Naive thymus-derived CD4-positive, alpha-beta T cell (primary cell): ENCODE data around the gene LBR. TPM values are rescaled to one million over a fixed set of nuclear protein-coding genes. Genes with fewer than 3 reads are reported as not detected.

Source experiments
- ATAC-seq: fragments of 150-1000 bp; cut with Tn5 transposase; 2 replicates; pipeline ENCODE4 v1.10.0; 2021; ENCODE audit warnings: mild to moderate bottlenecking, moderate library complexity
- CTCF ChIA-PET: fragments of 350-600 bp; sonication (Branson Sonifier 250); formaldehyde crosslinking; loops from one replicate; lab custom pipeline; 2021; ENCODE audit warnings: antibody characterized with exemption; lab: Charles Lee
- POLR2A ChIA-PET: fragments of 350-600 bp; sonication (Branson Sonifier 250); formaldehyde crosslinking; loops from one replicate; lab custom pipeline; 2021; ENCODE audit warnings: antibody characterized with exemption, inconsistent platforms; lab: Charles Lee
- DNase-seq, 9 donors: peaks; one replicate each; pipeline versions ENCODE4 v3.0.0 to v3.0.0-alpha.2; 2020 to 2022; ENCODE audit warnings: mixed read lengths in 1 of 9
- H3K27ac ChIP-seq: one replicate; pipeline ENCODE4 v1.7.0; 2013; ENCODE audit warnings: mild to moderate bottlenecking, low read depth, low read length, moderate library complexity
- H3K27me3 ChIP-seq, 2 donors: one replicate each; pipeline ENCODE4 v1.7.0; 2013; ENCODE audit warnings: low read length in 2 of 2, mild to moderate bottlenecking in 2 of 2, moderate library complexity in 2 of 2; ENCODE audit not compliant: control insufficient read depth in 2 of 2, insufficient read depth in 2 of 2
- H3K36me3 ChIP-seq, 3 experiments: 1 replicate in 2 of 3; 2 replicates in 1 of 3; pipeline ENCODE4 v1.7.0; 2013; ENCODE audit warnings: low read length in 3 of 3, mild to moderate bottlenecking in 3 of 3, moderate library complexity in 1 of 3; ENCODE audit not compliant: insufficient read depth in 3 of 3, control insufficient read depth in 2 of 3
- H3K4me1 ChIP-seq, 2 donors: one replicate each; pipeline ENCODE4 v1.7.0; 2013; ENCODE audit warnings: low read length in 2 of 2, mild to moderate bottlenecking in 2 of 2, moderate library complexity in 1 of 2; ENCODE audit not compliant: control insufficient read depth in 2 of 2, insufficient read depth in 2 of 2
- H3K4me3 ChIP-seq: 2 replicates; pipeline ENCODE4 v1.7.0; 2013; ENCODE audit warnings: mild to moderate bottlenecking, low read length
- H3K9me3 ChIP-seq, 3 experiments: 1 replicate in 2 of 3; 2 replicates in 1 of 3; pipeline ENCODE4 v1.7.0; 2013; ENCODE audit warnings: low read length in 3 of 3; ENCODE audit not compliant: control insufficient read depth in 2 of 3
- H3K27ac Mint-ChIP-seq, 9 donors: one replicate each; pipeline ENCODE4 v1.8.0; 2020 to 2022; ENCODE audit warnings: mixed read lengths in 9 of 9, mild to moderate bottlenecking in 8 of 9, moderate library complexity in 5 of 9, inconsistent platforms in 2 of 9
- H3K27me3 Mint-ChIP-seq, 5 donors: one replicate each; pipeline ENCODE4 v1.8.0; 2021 to 2022; ENCODE audit warnings: mixed read lengths in 5 of 5, mild to moderate bottlenecking in 1 of 5
- H3K36me3 Mint-ChIP-seq, 5 donors: one replicate each; pipeline ENCODE4 v1.8.0; 2020 to 2022; ENCODE audit warnings: mixed read lengths in 5 of 5, mild to moderate bottlenecking in 3 of 5, inconsistent platforms in 1 of 5
- H3K4me1 Mint-ChIP-seq, 7 donors: one replicate each; pipeline ENCODE4 v1.8.0; 2020 to 2022; ENCODE audit warnings: mixed read lengths in 7 of 7, mild to moderate bottlenecking in 3 of 7, inconsistent platforms in 1 of 7
- H3K4me3 Mint-ChIP-seq, 10 donors: one replicate each; pipeline ENCODE4 v1.8.0; 2020 to 2022; ENCODE audit warnings: mild to moderate bottlenecking in 10 of 10, mixed read lengths in 10 of 10, moderate library complexity in 6 of 10, inconsistent platforms in 2 of 10
- H3K9me3 Mint-ChIP-seq, 11 donors: one replicate each; pipeline ENCODE4 v1.8.0; 2020 to 2022; ENCODE audit warnings: mixed read lengths in 11 of 11, mild to moderate bottlenecking in 4 of 11, inconsistent platforms in 1 of 11, moderate library complexity in 1 of 11
- intact Hi-C, 2 donors: fragments of 100-400 bp; cut with micrococcal nuclease; formaldehyde crosslinking; loops; one replicate each; pipeline ENCODE4 v1.15.1; 2023
- polyA plus RNA-seq, 2 donors: library from polyadenylated mRNA; unstranded; fragments of 300-500 nt; fragmentation: Illumina TruSeq; gene quantifications; one replicate each; pipeline ENCODE4 v1.2.3, GENCODE V29; 2021
- total RNA-seq, 6 experiments: library from RNA in 5 of 6; stranded (reverse) in 5 of 6; gene quantifications; 1 replicate in 5 of 6; 2 replicates in 1 of 6; pipeline ENCODE4 v1.2.3 and lab custom pipeline; 2021 to 2026

The LBR gene
- total and polyA plus RNA-seq, 7 experiments from 2014 or later: 104 to 220 (median 128) TPM

DNA sequence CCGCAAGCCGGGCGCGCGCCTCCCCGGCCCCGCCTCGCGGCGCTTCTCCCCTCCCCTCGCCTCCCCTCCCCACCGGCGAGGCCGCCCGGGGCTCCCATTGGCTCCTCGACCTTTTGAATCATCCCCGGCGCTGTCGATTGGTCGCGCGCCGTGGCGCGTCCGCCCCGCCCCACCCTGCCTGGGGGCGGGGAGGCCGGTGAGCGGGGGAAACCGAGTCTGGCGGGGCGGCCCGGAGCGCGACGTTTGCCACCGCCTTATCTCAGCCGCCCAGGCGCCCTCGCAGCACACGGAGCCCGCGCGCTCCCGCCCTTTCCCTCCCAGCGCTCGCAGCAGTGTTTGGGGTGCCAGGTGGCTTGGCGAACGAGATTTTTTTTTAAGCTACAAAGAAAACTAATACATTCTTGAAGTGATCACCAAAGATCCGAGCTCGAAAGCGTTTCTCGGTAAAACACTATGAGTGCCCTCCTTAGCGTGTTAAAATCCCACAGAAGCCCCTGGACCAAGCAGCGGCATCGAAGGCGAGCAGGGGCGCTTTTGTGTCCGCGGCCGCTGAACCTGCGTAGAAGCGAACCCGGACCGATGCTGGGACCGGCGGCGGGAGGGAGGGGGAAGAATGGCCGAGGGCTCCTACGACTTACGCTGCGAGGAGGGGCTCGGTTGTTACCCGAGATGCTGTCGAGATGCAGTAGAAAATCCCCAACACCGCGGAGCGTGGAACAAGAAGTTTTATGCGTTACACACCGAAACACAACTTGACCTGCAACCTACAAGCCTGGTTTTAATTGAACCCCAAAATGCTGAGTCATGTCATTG is 436 bp upstream of the LBR start:
- peaks cover 0 to 3% (median 0%) of the 10 kb centered on the region in 3 experiments for H3K36me3 ChIP-seq
- intact Hi-C loops: loop anchor here (1.0 to 10.0 kb wide), 19 partner anchors 17 to 1583 kb away; partner anchors contain the start of genes H3-3A (in 2 of the 2), SDE2 (in 2 of the 2), ACBD3 (in 1 of the 2) and DEGS1 (in 1 of the 2)
- Mint-ChIP-seq H3K4me1 (peaks cover 41 to 52% (median 46%) of the 10 kb centered on the region in 7 donors), H3K27me3 (no peaks in the 10 kb centered on the region), H3K36me3 (peaks cover 0 to 15% (median 0%) of the 10 kb centered on the region in 5 donors), H3K27ac (peak overlapping the region; percentile 71 to 97 (median 90)), H3K4me3 (peak overlapping the region; percentile 88 to 99 (median 91)), H3K9me3 (no peaks in the 10 kb centered on the region)
- CTCF ChIA-PET: interaction anchor here (0.6 to 2.2 kb wide), 4 partner anchors 13 to 879 kb away, joined by 3 to 8 read pairs (median 6); no protein-coding TSS in a partner anchor
- POLR2A ChIA-PET: interaction anchor here (0.6 to 11.0 kb wide), 21 partner anchors 10 to 996 kb away, joined by 3 to 236 read pairs (median 4); partner anchors contain the start of genes H3-3A, PYCR2, SDE2 and SRP9
- ATAC-seq (peak; percentile 95), DNase-seq (peak; percentile 81 to 94 (median 91))
- H3K27ac ChIP-seq: peak overlapping the region; percentile 78
- no peaks in the 10 kb centered on the region for H3K27me3 ChIP-seq
- peaks cover 31% of the 10 kb centered on the region in 2 donors for H3K4me1 ChIP-seq
- H3K9me3 ChIP-seq: no peaks in the 10 kb centered on the region
- H3K4me3 ChIP-seq: peak overlapping the region; percentile 71

DNA sequence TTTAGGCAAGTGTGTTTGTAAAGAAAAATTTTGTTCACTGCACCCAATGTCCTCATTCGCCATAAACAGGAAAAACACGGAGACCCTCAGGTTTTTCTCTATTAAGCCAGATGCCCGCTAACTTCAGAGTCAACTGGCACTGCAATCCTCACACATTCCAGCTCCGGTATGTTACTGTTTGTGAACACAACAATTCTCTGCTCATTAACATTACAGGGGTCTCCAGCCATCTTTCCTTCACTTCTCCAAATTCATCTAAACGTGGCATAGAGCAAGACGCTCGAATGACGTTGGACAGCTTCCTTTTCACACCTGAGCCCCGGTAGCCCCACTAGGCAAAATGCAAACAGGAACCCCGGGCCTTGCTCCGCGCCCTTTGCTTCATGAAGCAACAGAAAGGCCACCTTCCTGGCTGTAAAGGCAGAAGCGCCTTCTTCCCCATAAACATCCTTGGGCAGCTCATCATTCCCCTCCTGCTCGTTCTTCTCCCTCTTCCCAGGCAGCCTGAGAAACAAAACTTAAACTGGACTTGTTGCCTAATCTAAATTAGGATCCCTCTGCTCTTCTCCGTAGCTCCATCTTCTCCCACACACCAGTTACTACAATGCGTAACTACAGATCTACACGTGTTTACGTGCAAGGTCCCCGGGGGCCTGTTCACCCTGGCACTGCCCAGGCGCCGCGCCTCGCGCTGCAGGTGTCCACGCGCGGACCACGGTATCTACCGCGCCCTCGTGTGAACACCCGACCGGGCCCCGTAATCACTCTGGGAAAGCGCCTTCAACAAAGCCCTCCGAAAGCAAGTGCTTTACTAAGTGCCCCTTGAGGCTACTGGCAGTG is 1.2 kb downstream of the LBR start:
- CTCF ChIA-PET: interaction anchor here (2.2 kb wide), 2 partner anchors 14 to 18 kb away, joined by 8 to 13 read pairs; no protein-coding TSS in a partner anchor
- peak overlapping the region; percentile 78 for H3K27ac ChIP-seq
- peaks cover 31 to 32% of the 10 kb centered on the region in 2 donors for H3K4me1 ChIP-seq
- Mint-ChIP-seq H3K9me3 (no peaks in the 10 kb centered on the region), H3K27ac (peak overlapping the region; percentile 80 to 99 (median 92)), H3K27me3 (no peaks in the 10 kb centered on the region), H3K36me3 (peaks cover 0 to 14% (median 10%) of the 10 kb centered on the region in 5 donors), H3K4me1 (peaks cover 56 to 68% (median 62%) of the 10 kb centered on the region in 7 donors), H3K4me3 (peak overlapping the region; percentile 88 to 99 (median 94))
- H3K4me3 ChIP-seq: peak overlapping the region; percentile 71
- peaks cover 0 to 3% (median 1%) of the 10 kb centered on the region in 3 experiments for H3K36me3 ChIP-seq
- peak in 8 of 9 donors; percentile 19 to 48 (median 37) for DNase-seq
- H3K9me3 ChIP-seq: no peaks in the 10 kb centered on the region
- intact Hi-C loops: loop anchor here (2.0 to 10.0 kb wide), 11 partner anchors 109 to 1582 kb away; partner anchors contain the start of genes TMEM63A (in 2 of the 2), ACBD3 (in 1 of the 2), DEGS1 (in 1 of the 2) and TP53BP2 (in 1 of the 2)
- no peak for ATAC-seq
- POLR2A ChIA-PET: interaction anchor here (0.8 to 11.0 kb wide), 13 partner anchors 10 to 638 kb away, joined by 3 to 236 read pairs (median 5); partner anchors contain the start of genes H3-3A, SDE2 and SRP9
- no peaks in the 10 kb centered on the region for H3K27me3 ChIP-seq

DNA sequence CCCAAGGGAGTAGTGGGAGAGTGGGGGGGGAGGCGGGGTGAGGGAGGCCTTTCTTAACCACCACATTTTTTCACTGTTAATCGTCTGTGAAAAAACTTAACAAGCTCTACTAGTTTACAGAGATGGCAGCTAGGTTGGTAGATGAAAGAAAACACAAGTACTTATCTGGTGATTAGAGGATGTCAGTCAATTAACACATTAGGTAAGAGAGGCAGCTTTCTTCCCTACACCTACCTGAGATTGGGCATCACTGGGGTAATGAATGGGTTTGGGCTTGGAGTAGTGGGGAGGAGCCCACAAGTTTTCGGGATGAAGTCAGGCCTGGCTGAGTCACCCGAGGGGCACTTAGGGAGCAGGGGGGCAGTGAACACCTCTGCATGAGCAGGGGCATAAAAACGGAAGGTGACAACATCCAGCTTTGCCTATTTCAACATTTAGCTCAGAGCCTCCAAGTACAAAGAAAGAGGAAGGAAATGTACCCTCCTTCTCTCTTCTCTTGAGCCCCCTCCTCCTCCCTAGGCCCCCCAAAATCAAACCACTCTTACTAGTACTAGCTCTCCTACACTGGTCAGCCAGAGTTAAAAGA is 2.5 kb downstream of the LBR start:
- no peaks in the 10 kb centered on the region for H3K9me3 Mint-ChIP-seq
- no peak for DNase-seq
- H3K4me3 Mint-ChIP-seq: peak overlapping the region; percentile 88 to 99 (median 94)
- H3K36me3 ChIP-seq: peaks cover 0 to 6% (median 5%) of the 10 kb centered on the region in 3 experiments
- intact Hi-C loops: loop anchor here (5.0 to 10.0 kb wide), 10 partner anchors 108 to 1580 kb away; partner anchors contain the start of genes ACBD3 (in 1 of the 2), DEGS1 (in 1 of the 2), TMEM63A (in 1 of the 2) and TP53BP2 (in 1 of the 2)
- peak overlapping the region; percentile 71 for H3K4me3 ChIP-seq
- H3K36me3 Mint-ChIP-seq: peaks cover 1 to 18% (median 10%) of the 10 kb centered on the region in 5 donors
- peaks cover 31 to 36% of the 10 kb centered on the region in 2 donors for H3K4me1 ChIP-seq
- H3K27me3 Mint-ChIP-seq: no peaks in the 10 kb centered on the region
- H3K4me1 Mint-ChIP-seq: peaks cover 56 to 73% (median 70%) of the 10 kb centered on the region in 7 donors
- CTCF ChIA-PET: interaction anchor here (0.6 to 2.2 kb wide), 4 partner anchors 19 to 556 kb away, joined by 3 to 13 read pairs (median 4); no protein-coding TSS in a partner anchor
- no peak for ATAC-seq
- POLR2A ChIA-PET: interaction anchor here (1.0 to 11.0 kb wide), 6 partner anchors 9 to 574 kb away, joined by 3 to 236 read pairs (median 8); partner anchors contain the start of genes PYCR2 and SDE2
- peak overlapping the region; percentile 78 for H3K27ac ChIP-seq
- H3K27ac Mint-ChIP-seq: peak overlapping the region in 8 of 9 donors; percentile 55 to 94 (median 84)
- no peaks in the 10 kb centered on the region for H3K27me3 ChIP-seq
- H3K9me3 ChIP-seq: no peaks in the 10 kb centered on the region

DNA sequence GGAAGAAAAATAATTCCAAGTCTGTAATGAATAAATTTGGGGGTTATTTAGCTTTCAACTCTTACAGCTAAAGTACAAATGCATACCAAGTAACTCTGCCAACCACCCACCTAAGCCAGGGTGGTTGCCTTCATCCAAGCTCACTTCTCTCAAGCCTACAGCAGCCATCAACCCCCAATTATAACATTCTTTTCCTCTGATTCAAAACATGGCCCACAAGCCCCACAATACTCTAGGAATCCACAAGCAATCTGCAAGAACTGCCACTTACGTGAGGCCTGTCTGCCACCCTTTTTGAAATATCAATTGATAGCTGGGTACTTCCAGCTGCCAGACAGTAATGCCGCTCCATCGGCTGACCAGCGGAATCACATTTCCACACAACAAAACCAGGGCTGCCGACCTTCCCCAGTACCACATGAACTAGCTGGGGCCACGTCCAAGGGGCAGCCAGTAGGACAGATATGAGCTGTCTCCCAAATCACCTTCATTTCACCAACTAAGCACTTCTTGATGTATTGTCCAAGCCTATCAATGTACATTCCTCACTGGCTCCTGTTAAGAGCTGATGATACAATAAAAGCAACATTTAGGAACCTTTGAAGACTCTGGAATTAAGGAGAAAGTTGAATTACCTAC is 3.2 kb downstream of the LBR start:
- Histone ChIP-seq H3K4me3 (peak overlapping the region; percentile 71), H3K36me3 (peaks cover 0 to 10% (median 9%) of the 10 kb centered on the region in 3 experiments), H3K27me3 (no peaks in the 10 kb centered on the region), H3K4me1 (peaks cover 31 to 36% of the 10 kb centered on the region in 2 donors), H3K9me3 (no peaks in the 10 kb centered on the region), H3K27ac (peak overlapping the region; percentile 23)
- Mint-ChIP-seq H3K27me3 (no peaks in the 10 kb centered on the region), H3K4me1 (peaks cover 56 to 75% (median 70%) of the 10 kb centered on the region in 7 donors), H3K9me3 (no peaks in the 10 kb centered on the region), H3K4me3 (peak overlapping the region; percentile 57 to 99 (median 94)), H3K27ac (peak overlapping the region in 4 of 9 donors; percentile 46 to 94 (median 70)), H3K36me3 (peaks cover 3 to 21% (median 12%) of the 10 kb centered on the region in 5 donors)
- intact Hi-C loops: loop anchor here (5.0 to 10.0 kb wide), 10 partner anchors 107 to 1580 kb away; partner anchors contain the start of genes ACBD3 (in 1 of the 2), DEGS1 (in 1 of the 2), TMEM63A (in 1 of the 2) and TP53BP2 (in 1 of the 2)
- ChIA-PET POLR2A (interaction anchor here (1.2 to 11.0 kb wide), 5 partner anchors 8 to 575 kb away, joined by 3 to 236 read pairs (median 11); partner anchors contain the start of genes PYCR2 and SDE2), CTCF (interaction anchor here (0.6 to 2.2 kb wide), 5 partner anchors 17 to 557 kb away, joined by 3 to 13 read pairs (median 3); no protein-coding TSS in a partner anchor)
- DNase-seq: no peak
- no peak for ATAC-seq

DNA sequence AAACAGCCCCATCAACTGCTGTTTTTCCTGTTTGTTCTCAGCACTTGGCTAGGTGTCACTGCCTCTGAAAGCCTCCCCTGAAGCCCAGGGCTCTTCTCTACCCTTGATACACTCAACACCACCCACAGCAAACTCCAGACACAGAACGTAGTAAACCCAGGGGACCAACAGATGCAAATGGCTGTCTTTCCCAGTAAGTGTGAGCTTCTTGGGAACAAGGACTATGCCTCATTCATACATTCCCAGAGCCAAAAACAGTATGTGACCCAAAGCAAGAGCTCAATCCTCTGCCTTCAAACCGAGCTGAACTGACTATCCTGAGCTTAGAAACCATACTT is 4.4 kb downstream of the LBR start:
- DNase-seq (no peak), ATAC-seq (no peak)
- peaks cover 26 to 36% of the 10 kb centered on the region in 2 donors for H3K4me1 ChIP-seq
- Mint-ChIP-seq H3K27ac (peak overlapping the region in 7 of 9 donors; percentile 22 to 85 (median 47)), H3K36me3 (peaks cover 9 to 28% (median 18%) of the 10 kb centered on the region in 5 donors), H3K9me3 (no peaks in the 10 kb centered on the region), H3K27me3 (no peaks in the 10 kb centered on the region), H3K4me3 (peak overlapping the region in 4 of 10 donors; percentile 0 to 90 (median 61)), H3K4me1 (peaks cover 46 to 74% (median 68%) of the 10 kb centered on the region in 7 donors)
- H3K27ac ChIP-seq: no peak overlapping the region
- POLR2A ChIA-PET: interaction anchor here (2.3 to 11.0 kb wide), 2 partner anchors 20 to 576 kb away, joined by 11 to 236 read pairs; partner anchors contain the start of gene SDE2
- H3K4me3 ChIP-seq: no peak overlapping the region
- no peaks in the 10 kb centered on the region for H3K27me3 ChIP-seq
- CTCF ChIA-PET: no interaction called here
- intact Hi-C loops: loop anchor here in 1 of 2 donors (10.0 kb wide), 3 partner anchors 989 to 1579 kb away; partner anchors contain the start of genes DEGS1, TP53BP2 and WDR26
- no peaks in the 10 kb centered on the region for H3K9me3 ChIP-seq
- peaks cover 6 to 18% (median 15%) of the 10 kb centered on the region in 3 experiments for H3K36me3 ChIP-seq
